HCT116 (cell line): Measurements from ENCODE around the gene GRM5. TPM values are rescaled to one million over a fixed set of nuclear protein-coding genes. Genes with fewer than 3 reads are reported as not detected.

Experiments
- ATAC-seq: fragments of 200-7000 bp; cut with Tn5 transposase; 2 replicates; pipeline ENCODE4 v1.9.1; 2020; ENCODE audit warnings: mild to moderate bottlenecking, moderate library complexity
- BruUV-seq: library from RNA; stranded (reverse); fragments of 400-500 nt; replicated peaks from 2 replicates; lab custom pipeline; 2021; lab: Mats Ljungman, UMichigan
- CTCF ChIA-PET: fragments of 300-600 bp; sonication (Branson Sonifier 250); formaldehyde crosslinking; loops from one replicate; lab custom pipeline; 2021; ENCODE audit warnings: antibody characterized with exemption; lab: Charles Lee
- POLR2A ChIA-PET: fragments of 300-600, 350-600 bp; sonication (Branson Sonifier 250); formaldehyde crosslinking; loops from one replicate; lab custom pipeline; 2021; ENCODE audit warnings: antibody characterized with exemption; lab: Charles Lee
- RAD21 ChIA-PET, 2 experiments: fragments of 300-600 bp; sonication (Branson Sonifier 250); formaldehyde crosslinking; loops; one replicate each; lab custom pipeline; 2023; ENCODE audit warnings: low total read pairs in 2 of 2; ENCODE audit not compliant: uncharacterized antibody in 2 of 2, unreplicated experiment in 2 of 2, low non-redundant PET in 1 of 2; lab: Charles Lee
- DNase-seq: peaks from one replicate; pipeline ENCODE4 v3.0.0-alpha.2; 2010; ENCODE audit warnings: low read depth, low spot score
- H2AFZ ChIP-seq: fragments of 200-600 bp; shearing (Covaris generic), sonication (generic); 2 replicates; pipeline ENCODE4 v1.6.1; 2017; ENCODE audit warnings: low read depth, mixed run types, mixed read lengths, antibody characterized with exemption, low read length; ENCODE audit not compliant: poor library complexity, severe bottlenecking
- H3K27ac ChIP-seq: 2 replicates; pipeline ENCODE4 v1.5.1; 2012; ENCODE audit warnings: low read depth, low read length
- H3K27me3 ChIP-seq: fragments of 200-600 bp; sonication (generic); 2 replicates; pipeline ENCODE4 v1.6.1; 2016; ENCODE audit warnings: mixed run types, low read length, mixed read lengths; ENCODE audit not compliant: insufficient read depth
- H3K36me3 ChIP-seq, 2 experiments: fragments of 200-500 bp in 1 of 2; fragments of 200-600 bp in 1 of 2; sonication (Bioruptor generic) in 1 of 2; sonication (generic) in 1 of 2; 2 replicates each; pipeline versions ENCODE4 v1.5.1 to v1.6.1; 2014 to 2016; ENCODE audit warnings: low read length in 2 of 2, inconsistent platforms in 1 of 2, mixed read lengths in 1 of 2, mixed run types in 1 of 2; ENCODE audit not compliant: insufficient read depth in 2 of 2, control insufficient read depth in 1 of 2
- H3K4me1 ChIP-seq, 2 experiments: fragments of 200-600 bp in 1 of 2; sonication (generic) in 1 of 2; 2 replicates each; pipeline versions ENCODE4 v1.5.1 to v1.6.1; 2012 to 2017; ENCODE audit warnings: low read length in 2 of 2, inconsistent platforms in 1 of 2, mild to moderate bottlenecking in 1 of 2, mixed read lengths in 1 of 2, mixed run types in 1 of 2, moderate library complexity in 1 of 2; ENCODE audit not compliant: insufficient read depth in 2 of 2, control insufficient read depth in 1 of 2
- H3K4me2 ChIP-seq: fragments of 200-600 bp; sonication (generic); 2 replicates; pipeline ENCODE4 v1.6.1; 2017; ENCODE audit warnings: mixed run types, low read length, mixed read lengths
- H3K4me3 ChIP-seq, 2 experiments: fragments of 200-600 bp in 1 of 2; sonication (generic) in 1 of 2; replicated peaks in 1 of 2; 2 replicates each; pipeline ENCODE4 v1.5.1; 2011 to 2016; ENCODE audit warnings: low read length in 2 of 2, control low read depth in 1 of 2, low read depth in 1 of 2, mild to moderate bottlenecking in 1 of 2, mixed read lengths in 1 of 2, mixed run types in 1 of 2
- H3K79me2 ChIP-seq: fragments of 200-600 bp; sonication (generic); 2 replicates; pipeline ENCODE4 v1.6.1; 2017; ENCODE audit warnings: mild to moderate bottlenecking, mixed run types, low read length, moderate library complexity, mixed read lengths; ENCODE audit not compliant: insufficient read depth
- H3K9ac ChIP-seq: fragments of 200-600 bp; sonication (generic); 2 replicates; pipeline ENCODE4 v1.6.1; 2016; ENCODE audit warnings: low read length, mixed read lengths
- H3K9me2 ChIP-seq: fragments of 200-600 bp; sonication (generic), shearing (Covaris generic); 2 replicates; pipeline ENCODE4 v1.6.1; 2017; ENCODE audit warnings: mixed run types, mild to moderate bottlenecking, moderate library complexity; ENCODE audit not compliant: insufficient read depth
- H3K9me3 ChIP-seq, 2 experiments: fragments of 200-500 bp in 1 of 2; fragments of 200-600 bp in 1 of 2; sonication (Bioruptor generic) in 1 of 2; sonication (generic) in 1 of 2; 2 replicates each; pipeline ENCODE4 v1.6.1; 2014 to 2017; ENCODE audit warnings: low read length in 2 of 2, mixed read lengths in 2 of 2, inconsistent platforms in 1 of 2, low read depth in 1 of 2, mild to moderate bottlenecking in 1 of 2, mixed run types in 1 of 2, moderate library complexity in 1 of 2; ENCODE audit not compliant: control insufficient read depth in 1 of 2, insufficient read depth in 1 of 2
- H4K20me1 ChIP-seq: fragments of 200-600 bp; sonication (generic), shearing (Covaris generic); 2 replicates; pipeline ENCODE4 v1.6.1; 2017; ENCODE audit warnings: mixed run types, mild to moderate bottlenecking, moderate library complexity; ENCODE audit not compliant: insufficient read depth
- ATF3 ChIP-seq: IDR thresholded peaks from 2 replicates; pipeline ENCODE4 v1.6.1; 2012
- CEBPB ChIP-seq: IDR thresholded peaks from 2 replicates; pipeline ENCODE4 v1.6.1; 2012; ENCODE audit warnings: low read depth
- EGR1 ChIP-seq: IDR thresholded peaks from 2 replicates; pipeline ENCODE4 v1.6.1; 2012; ENCODE audit warnings: low read depth
- ELF1 ChIP-seq: IDR thresholded peaks from 2 replicates; pipeline ENCODE4 v1.6.1; 2012; ENCODE audit warnings: low read depth, borderline replicate concordance
- EZH2 ChIP-seq: fragments of 200-600 bp; sonication (generic); IDR thresholded peaks from 2 replicates; pipeline ENCODE4 v1.6.1; 2017; ENCODE audit warnings: antibody characterized with exemption, mixed run types
- EZH2phosphoT487 ChIP-seq: fragments of 200-600 bp; IDR thresholded peaks from 2 replicates; pipeline ENCODE4 v1.6.1; 2018; ENCODE audit warnings: antibody characterized with exemption, borderline replicate concordance
- FOSL1 ChIP-seq: IDR thresholded peaks from 2 replicates; pipeline ENCODE4 v1.6.1; 2012; ENCODE audit warnings: low read depth
- JUND ChIP-seq: IDR thresholded peaks from 2 replicates; pipeline ENCODE4 v1.6.1; 2012
- MAX ChIP-seq: IDR thresholded peaks from 2 replicates; pipeline ENCODE4 v1.6.1; 2012
- POLR2AphosphoS5 ChIP-seq: IDR thresholded peaks from 2 replicates; pipeline ENCODE4 v1.6.1; 2011; ENCODE audit warnings: mild to moderate bottlenecking, low read depth, low read length, moderate library complexity
- RAD21 ChIP-seq: IDR thresholded peaks from 2 replicates; pipeline ENCODE4 v1.6.1; 2012; ENCODE audit warnings: low read depth, mild to moderate bottlenecking
- SIN3A ChIP-seq: IDR thresholded peaks from 2 replicates; pipeline ENCODE4 v1.6.1; 2012; ENCODE audit warnings: low read depth
- SRF ChIP-seq: IDR thresholded peaks from 2 replicates; pipeline ENCODE4 v1.6.1; 2012; ENCODE audit warnings: low read depth
- TCF7L2 ChIP-seq: IDR thresholded peaks from 2 replicates; pipeline ENCODE4 v1.7.0; 2011; ENCODE audit warnings: borderline replicate concordance, inconsistent platforms; ENCODE audit not compliant: insufficient read depth, insufficient read length; ENCODE audit errors: extremely low read depth
- ZFX ChIP-seq: fragments of 450-650 bp; IDR thresholded peaks from 2 replicates; pipeline ENCODE4 v1.6.1; 2017
- ZNF274 ChIP-seq: fragments of 200-500 bp; sonication (Bioruptor generic); IDR thresholded peaks from 2 replicates; pipeline ENCODE4 v1.6.1; 2014; ENCODE audit warnings: mild to moderate bottlenecking, low read depth, low read length, inconsistent platforms
- intact Hi-C: fragments of 100-400 bp; cut with micrococcal nuclease; formaldehyde crosslinking; loops from 2 replicates; pipeline ENCODE4 v1.10.0; 2022
- total RNA-seq: library from RNA; stranded (reverse); gene quantifications from one replicate; pipeline ENCODE4 v1.2.1, GENCODE V29; 2021; ENCODE audit not compliant: unreplicated experiment
- TF ChIP-seq, protein P1 (sequence below): IDR thresholded peaks from 2 replicates; pipeline ENCODE4 v1.6.1; 2012; ENCODE audit warnings: low read depth

GRM5 gene
- total RNA-seq, 1 experiment from 2014 or later, result not detected

DNA sequence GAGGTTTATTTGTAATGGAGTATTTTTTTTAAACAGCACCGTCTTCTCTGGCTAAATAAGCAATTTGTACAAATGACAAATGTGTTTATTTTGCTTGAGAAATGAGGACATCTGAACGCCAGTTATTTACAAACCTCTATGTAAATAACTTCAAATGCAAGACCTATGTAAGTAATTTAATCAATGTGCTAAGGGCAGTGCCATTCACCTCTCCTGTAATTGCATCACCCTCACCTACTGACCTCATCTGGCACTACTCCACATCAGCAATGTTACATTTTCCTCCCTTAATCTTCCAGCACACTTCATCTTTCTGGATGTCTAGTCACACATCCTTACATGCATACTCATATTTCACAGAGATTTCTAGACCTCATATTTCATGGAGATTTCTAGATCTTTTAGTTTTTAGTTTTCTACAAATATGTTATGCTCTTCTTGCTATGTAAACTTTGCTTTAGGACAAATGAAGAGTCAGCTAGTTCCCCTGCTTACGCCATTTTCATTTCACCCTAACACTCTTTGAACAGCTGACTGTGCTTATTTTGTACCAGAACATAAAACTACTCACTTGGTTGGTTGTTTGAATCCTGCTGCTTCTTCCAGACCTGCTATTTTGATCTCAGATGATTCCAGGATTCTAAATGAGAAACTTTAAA, 238.6 kb downstream of the GRM5 start:
- ChIA-PET RAD21 (no interaction called here), POLR2A (no interaction called here), CTCF (no interaction called here)
- no peaks in the 10 kb centered on the region for H3K36me3 ChIP-seq
- no peaks in the 10 kb centered on the region for H4K20me1 ChIP-seq
- H3K4me1 ChIP-seq, result no peaks in the 10 kb centered on the region
- intact Hi-C loops, result no loop called here
- BruUV-seq, result no TSS peak
- no peaks in the 10 kb centered on the region for H3K9me2 ChIP-seq
- H3K27me3 ChIP-seq, result no peaks in the 10 kb centered on the region
- no peak for DNase-seq
- no peak overlapping the region for H3K27ac ChIP-seq
- H3K9ac ChIP-seq, result no peak overlapping the region
- no peaks in the 10 kb centered on the region for H3K79me2 ChIP-seq
- no peak for TF ChIP-seq MAX
- TF ChIP-seq SIN3A, result no peak
- TF ChIP-seq ZFX, result no peak
- TF ChIP-seq JUND, result no peak
- TF ChIP-seq TCF7L2, result no peak
- peak; percentile 6; the same call in 1 of the 2 replicates for TF ChIP-seq ATF3
- no peak for TF ChIP-seq ZNF274
- TF ChIP-seq EGR1, result no peak
- no peaks in the 10 kb centered on the region for H3K9me3 ChIP-seq
- no peak overlapping the region for H3K4me2 ChIP-seq
- no peak overlapping the region for H2AFZ ChIP-seq
- ATAC-seq, result no peak
- no peak overlapping the region for H3K4me3 ChIP-seq

GRCh38 chr11:88819616-88820015, 246.2 kb downstream of the GRM5 start:
- CTCF ChIA-PET, result no interaction called here
- no peak for TF ChIP-seq EGR1
- no peak for TF ChIP-seq MAX
- TF ChIP-seq ELF1, result no peak
- TF ChIP-seq TCF7L2, result no peak
- TF ChIP-seq ZFX, result no peak
- no peak for TF ChIP-seq EZH2
- no peak for TF ChIP-seq CEBPB
- TF ChIP-seq POLR2AphosphoS5, result no peak
- no peak for TF ChIP-seq SRF
- TF ChIP-seq, protein P1, sequence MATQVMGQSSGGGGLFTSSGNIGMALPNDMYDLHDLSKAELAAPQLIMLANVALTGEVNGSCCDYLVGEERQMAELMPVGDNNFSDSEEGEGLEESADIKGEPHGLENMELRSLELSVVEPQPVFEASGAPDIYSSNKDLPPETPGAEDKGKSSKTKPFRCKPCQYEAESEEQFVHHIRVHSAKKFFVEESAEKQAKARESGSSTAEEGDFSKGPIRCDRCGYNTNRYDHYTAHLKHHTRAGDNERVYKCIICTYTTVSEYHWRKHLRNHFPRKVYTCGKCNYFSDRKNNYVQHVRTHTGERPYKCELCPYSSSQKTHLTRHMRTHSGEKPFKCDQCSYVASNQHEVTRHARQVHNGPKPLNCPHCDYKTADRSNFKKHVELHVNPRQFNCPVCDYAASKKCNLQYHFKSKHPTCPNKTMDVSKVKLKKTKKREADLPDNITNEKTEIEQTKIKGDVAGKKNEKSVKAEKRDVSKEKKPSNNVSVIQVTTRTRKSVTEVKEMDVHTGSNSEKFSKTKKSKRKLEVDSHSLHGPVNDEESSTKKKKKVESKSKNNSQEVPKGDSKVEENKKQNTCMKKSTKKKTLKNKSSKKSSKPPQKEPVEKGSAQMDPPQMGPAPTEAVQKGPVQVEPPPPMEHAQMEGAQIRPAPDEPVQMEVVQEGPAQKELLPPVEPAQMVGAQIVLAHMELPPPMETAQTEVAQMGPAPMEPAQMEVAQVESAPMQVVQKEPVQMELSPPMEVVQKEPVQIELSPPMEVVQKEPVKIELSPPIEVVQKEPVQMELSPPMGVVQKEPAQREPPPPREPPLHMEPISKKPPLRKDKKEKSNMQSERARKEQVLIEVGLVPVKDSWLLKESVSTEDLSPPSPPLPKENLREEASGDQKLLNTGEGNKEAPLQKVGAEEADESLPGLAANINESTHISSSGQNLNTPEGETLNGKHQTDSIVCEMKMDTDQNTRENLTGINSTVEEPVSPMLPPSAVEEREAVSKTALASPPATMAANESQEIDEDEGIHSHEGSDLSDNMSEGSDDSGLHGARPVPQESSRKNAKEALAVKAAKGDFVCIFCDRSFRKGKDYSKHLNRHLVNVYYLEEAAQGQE, result no peak
- no peak for TF ChIP-seq EZH2phosphoT487
- TF ChIP-seq FOSL1, result no peak
- no peak for TF ChIP-seq ZNF274
- TF ChIP-seq RAD21, result no peak
- no peak for TF ChIP-seq ATF3

More at GRCh38 chr11:88819616-88820015, 246.2 kb downstream of the GRM5 start:
- intact Hi-C loops, result no loop called here
- H3K9ac ChIP-seq, result no peak overlapping the region
- no peaks in the 10 kb centered on the region for H3K4me1 ChIP-seq
- POLR2A ChIA-PET, result no interaction called here
- no peak overlapping the region for H3K27ac ChIP-seq
- BruUV-seq, result no TSS peak
- H3K79me2 ChIP-seq, result no peaks in the 10 kb centered on the region
- no peaks in the 10 kb centered on the region for H4K20me1 ChIP-seq
- no peaks in the 10 kb centered on the region for H3K9me3 ChIP-seq
- no peak overlapping the region for H3K4me3 ChIP-seq
- no peak overlapping the region for H2AFZ ChIP-seq
- no peak overlapping the region for H3K4me2 ChIP-seq
- H3K9me2 ChIP-seq, result no peaks in the 10 kb centered on the region
- RAD21 ChIA-PET, result no interaction called here
- no peaks in the 10 kb centered on the region for H3K27me3 ChIP-seq
- no peaks in the 10 kb centered on the region for H3K36me3 ChIP-seq
- DNase-seq (no peak), ATAC-seq (no peak)
